MCF 10A (cell line): Measurements from ENCODE around the gene SNX25. TPM values are rescaled to one million over a fixed set of nuclear protein-coding genes. Genes with fewer than 3 reads are reported as not detected.

Experiments
- BruUV-seq: library from RNA; stranded (reverse); fragments of 400-500 nt; replicated peaks from 2 replicates; lab custom pipeline; 2021; lab: Mats Ljungman, UMichigan
- CTCF ChIA-PET: fragments of 300-600 bp; sonication (Branson Sonifier 250); formaldehyde crosslinking; extraction: SDS; loops from one replicate; lab custom pipeline; 2021; ENCODE audit warnings: antibody characterized with exemption, inconsistent platforms; lab: Yijun Ruan, JAX
- POLR2A ChIA-PET: fragments of 300-600, 350-650 bp; sonication (Branson Sonifier 250); formaldehyde crosslinking; extraction: SDS; loops from one replicate; lab custom pipeline; 2020; ENCODE audit warnings: antibody characterized with exemption, inconsistent platforms; lab: Yijun Ruan, JAX
- DNase-seq: peaks from one replicate; pipeline ENCODE4 v3.0.0-alpha.2; 2018; ENCODE audit not compliant: unreplicated experiment
- H3K27ac Mint-ChIP-seq: one replicate; pipeline ENCODE4 v1.8.0; 2022; ENCODE audit warnings: mild to moderate bottlenecking, low read depth, mixed read lengths; ENCODE audit not compliant: unreplicated experiment
- H3K27me3 Mint-ChIP-seq: one replicate; pipeline ENCODE4 v1.8.0; 2022; ENCODE audit warnings: mixed read lengths; ENCODE audit not compliant: insufficient read depth, unreplicated experiment
- H3K36me3 Mint-ChIP-seq: one replicate; pipeline ENCODE4 v1.8.0; 2022; ENCODE audit warnings: mild to moderate bottlenecking, moderate library complexity, mixed read lengths; ENCODE audit not compliant: insufficient read depth, unreplicated experiment
- H3K4me1 Mint-ChIP-seq: one replicate; pipeline ENCODE4 v1.8.0; 2022; ENCODE audit warnings: mixed read lengths; ENCODE audit not compliant: insufficient read depth, unreplicated experiment
- H3K4me3 Mint-ChIP-seq: one replicate; pipeline ENCODE4 v1.8.0; 2022; ENCODE audit warnings: mild to moderate bottlenecking, moderate library complexity, mixed read lengths; ENCODE audit not compliant: unreplicated experiment
- H3K9me3 Mint-ChIP-seq: one replicate; pipeline ENCODE4 v1.8.0; 2022; ENCODE audit warnings: mixed read lengths; ENCODE audit not compliant: unreplicated experiment
- CTCF ChIP-seq: fragments of 200-600 bp; IDR thresholded peaks from one replicate; pipeline ENCODE4 v1.8.0; 2022; ENCODE audit warnings: antibody characterized with exemption, mild to moderate bottlenecking; ENCODE audit not compliant: unreplicated experiment
- intact Hi-C: fragments of 100-400 bp; cut with micrococcal nuclease; formaldehyde crosslinking; loops from 2 replicates; pipeline ENCODE4 v1.14.1; 2022
- total RNA-seq: library from RNA; stranded (reverse); gene quantifications from 2 replicates; pipeline ENCODE4 v1.2.3, GENCODE V29; 2022

The SNX25 gene
- total RNA-seq, 1 experiment from 2014 or later: 10.5 TPM

DNA sequence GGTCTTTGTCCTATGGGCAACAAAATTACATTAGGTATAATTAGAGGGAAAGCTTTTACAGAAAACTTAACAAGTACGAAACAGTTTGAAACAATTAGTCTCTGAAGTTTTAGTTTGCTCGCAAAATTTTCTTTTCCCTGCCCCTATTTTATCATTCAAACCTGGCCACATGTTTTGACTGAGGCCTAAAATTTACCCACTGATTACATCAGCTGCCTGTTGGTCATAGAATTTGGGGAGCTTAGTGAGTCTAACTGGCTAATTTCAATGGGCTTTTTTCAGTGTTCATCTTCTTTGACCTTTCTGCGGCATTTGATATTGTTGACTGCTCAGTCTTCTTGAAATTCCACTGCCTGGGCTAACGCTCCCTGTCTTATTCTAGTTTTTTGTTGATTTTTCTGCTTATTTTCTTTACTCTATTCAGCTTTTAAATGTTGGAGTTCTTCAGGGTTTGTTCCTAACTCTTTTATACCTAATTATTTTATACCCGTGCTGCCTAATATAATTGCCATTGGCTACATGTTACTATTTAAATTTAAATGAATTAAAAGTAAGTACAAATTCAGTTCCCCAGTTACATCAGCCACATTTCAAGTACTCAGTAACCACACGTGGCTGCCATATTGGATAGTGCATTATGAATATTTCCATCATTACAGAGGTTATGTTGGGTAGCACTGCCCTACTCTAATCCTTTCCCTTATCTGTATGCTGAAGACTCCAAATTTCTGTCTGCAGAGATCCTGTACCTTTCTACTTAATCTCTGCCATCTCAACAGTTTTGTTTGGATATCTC lies 87.5 kb downstream of the SNX25 start:
- intact Hi-C loops: no loop called here
- ChIA-PET CTCF (interaction anchor here (1.3 kb wide), 1 partner anchor 10 kb away, joined by 3 read pairs; no protein-coding TSS in a partner anchor), POLR2A (no interaction called here)
- TF ChIP-seq CTCF: no peak
- no peaks in the 10 kb centered on the region for H3K4me1 Mint-ChIP-seq
- H3K4me3 Mint-ChIP-seq: no peak overlapping the region
- no peak overlapping the region for H3K27ac Mint-ChIP-seq
- no TSS peak for BruUV-seq
- peaks cover 12% of the 10 kb centered on the region for H3K36me3 Mint-ChIP-seq
- no peaks in the 10 kb centered on the region for H3K9me3 Mint-ChIP-seq
- DNase-seq: no peak
- H3K27me3 Mint-ChIP-seq: no peaks in the 10 kb centered on the region

DNA sequence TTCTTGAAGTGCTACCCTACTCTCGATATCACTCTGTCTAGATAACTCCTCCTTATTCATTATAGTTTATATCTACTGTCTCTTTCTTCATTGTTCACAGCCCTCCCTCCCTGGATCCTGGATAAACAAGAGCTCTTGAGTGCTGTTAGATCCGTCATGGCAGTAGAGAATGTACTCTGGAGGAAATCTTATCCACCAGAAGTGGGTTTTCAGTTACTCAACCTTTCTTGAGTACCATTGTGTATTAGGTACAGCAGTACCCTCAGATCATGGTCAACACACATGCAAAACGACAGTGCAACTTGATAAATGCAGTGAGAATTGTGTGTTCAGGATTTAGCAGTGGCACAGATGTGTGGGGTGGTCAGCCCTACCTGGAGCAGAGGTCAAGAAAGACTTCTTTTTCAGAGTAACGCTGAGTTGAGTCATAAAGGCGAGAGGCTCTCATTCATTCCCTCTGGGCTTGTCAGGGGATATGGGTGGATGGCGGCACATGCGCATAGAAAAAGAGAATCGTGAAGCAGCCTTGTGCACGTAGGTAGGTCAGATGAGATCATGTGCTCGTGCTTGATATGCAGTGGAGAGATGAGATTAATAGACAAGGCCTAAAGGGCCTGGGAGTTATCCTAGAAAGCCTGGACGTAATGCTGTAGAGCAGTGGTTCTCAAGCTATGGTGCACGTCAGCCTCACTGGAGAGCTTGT lies 89.5 kb downstream of the SNX25 start:
- Mint-ChIP-seq H3K27me3 (no peaks in the 10 kb centered on the region), H3K27ac (no peak overlapping the region), H3K4me3 (no peak overlapping the region), H3K36me3 (peaks cover 18% of the 10 kb centered on the region), H3K4me1 (no peaks in the 10 kb centered on the region), H3K9me3 (no peaks in the 10 kb centered on the region)
- ChIA-PET CTCF (interaction anchor here (0.6 to 1.0 kb wide), 3 partner anchors 12 to 38 kb away, joined by 3 read pairs; no protein-coding TSS in a partner anchor), POLR2A (no interaction called here)
- intact Hi-C loops: no loop called here
- no peak for DNase-seq
- TF ChIP-seq CTCF: no peak
- no TSS peak for BruUV-seq

GRCh38 chr4:185304541-185304940 lies 95.1 kb downstream of the SNX25 start:
- no peaks in the 10 kb centered on the region for H3K27me3 Mint-ChIP-seq
- intact Hi-C loops: no loop called here
- ChIA-PET CTCF (interaction anchor here (0.6 to 0.9 kb wide), 3 partner anchors 96 to 122 kb away, joined by 3 to 4 read pairs (median 3); no protein-coding TSS in a partner anchor), POLR2A (no interaction called here)
- TF ChIP-seq CTCF: no peak
- no peaks in the 10 kb centered on the region for H3K9me3 Mint-ChIP-seq
- DNase-seq: no peak
- H3K4me3 Mint-ChIP-seq: no peak overlapping the region
- BruUV-seq: no TSS peak
- H3K4me1 Mint-ChIP-seq: peaks cover 30% of the 10 kb centered on the region
- H3K36me3 Mint-ChIP-seq: peaks cover 9% of the 10 kb centered on the region
- H3K27ac Mint-ChIP-seq: no peak overlapping the region
